IMR-90 (cell line): ENCODE results near the gene C16orf86.

Experiments used
- BHLHE40 ChIP-seq: fragments of 150-350 bp; IDR thresholded peaks from 2 replicates; pipeline ENCODE4 v1.6.1; 2016; ENCODE audit warnings: mild to moderate bottlenecking, low read depth, low read length
- CTCF ChIP-seq: conservative IDR thresholded peaks from 2 replicates; pipeline ENCODE4 v1.5.1; 2012; ENCODE audit warnings: mild to moderate bottlenecking, low read depth, low read length, improper control_type of control experiment
- ELK1 ChIP-seq: fragments of 150-350 bp; IDR thresholded peaks from 2 replicates; pipeline ENCODE4 v1.6.1; 2016; ENCODE audit warnings: low read depth, mild to moderate bottlenecking, low read length, moderate library complexity, borderline replicate concordance
- FOS ChIP-seq: fragments of 150-350 bp; IDR thresholded peaks from 2 replicates; pipeline ENCODE4 v1.6.1; 2016; ENCODE audit warnings: low read depth, low read length
- MXI1 ChIP-seq: IDR thresholded peaks from 2 replicates; pipeline ENCODE4 v1.6.1; 2012; ENCODE audit warnings: low read depth, mild to moderate bottlenecking, low read length, moderate library complexity, borderline replicate concordance
- POLR2A ChIP-seq: IDR thresholded peaks from 2 replicates; pipeline ENCODE4 v1.6.1; 2012; ENCODE audit warnings: mild to moderate bottlenecking, low read depth, low read length
- RFX5 ChIP-seq: IDR thresholded peaks from 2 replicates; pipeline ENCODE4 v1.8.0; 2012; ENCODE audit warnings: low read depth, mild to moderate bottlenecking, low read length, moderate library complexity
- SMC3 ChIP-seq: fragments of 150-350 bp; IDR thresholded peaks from 2 replicates; pipeline ENCODE4 v1.6.1; 2016; ENCODE audit warnings: low read depth, mild to moderate bottlenecking, antibody characterized with exemption, low read length, moderate library complexity
- USF2 ChIP-seq: fragments of 150-350 bp; IDR thresholded peaks from 2 replicates; pipeline ENCODE4 v1.6.1; 2017; ENCODE audit warnings: mild to moderate bottlenecking, antibody characterized with exemption, low read length, low read depth

GRCh38 chr16:67657751-67658518, 8.7 kb upstream of the C16orf86 start:
- no peak for TF ChIP-seq CTCF
- no peak for TF ChIP-seq USF2
- no peak for TF ChIP-seq ELK1
- no peak for TF ChIP-seq SMC3
- TF ChIP-seq RFX5 = no peak
- no peak for TF ChIP-seq BHLHE40
- no peak for TF ChIP-seq POLR2A
- TF ChIP-seq MXI1 = no peak
- no peak for TF ChIP-seq FOS
